Left ventricle myocardium inferior (tissue), 1 donor: ENCODE measurements around the gene RGL4. TPM values are rescaled to one million over a fixed set of nuclear protein-coding genes. Genes with fewer than 3 reads are reported as not detected.
"Not testable (repeated sequence)": the region's sequence is repeated elsewhere in the genome, so short reads cannot be mapped to it uniquely, and the experiment has no call there.

Experiments
- DNase-seq: peaks from one replicate; pipeline ENCODE4 v3.0.0-alpha.2; 2020
- H3K27ac ChIP-seq: fragments of 200-600 bp; replicated peaks from 2 replicates; pipeline ENCODE4 v1.8.0; 2021
- H3K27me3 ChIP-seq: fragments of 200-600 bp; 2 replicates; pipeline ENCODE4 v1.8.0; 2021; ENCODE audit warnings: low read depth
- H3K36me3 ChIP-seq: fragments of 200-600 bp; 2 replicates; pipeline ENCODE4 v1.8.0; 2021
- H3K4me1 ChIP-seq: fragments of 200-600 bp; 2 replicates; pipeline ENCODE4 v1.8.0; 2021
- H3K4me3 ChIP-seq: fragments of 200-600 bp; 2 replicates; pipeline ENCODE4 v1.8.0; 2021; ENCODE audit warnings: mild to moderate bottlenecking, moderate library complexity
- H3K9me3 ChIP-seq: fragments of 200-600 bp; replicated peaks from 2 replicates; pipeline ENCODE4 v1.8.0; 2021
- CTCF ChIP-seq: fragments of 200-600 bp; IDR thresholded peaks from 2 replicates; pipeline ENCODE4 v1.8.0; 2021; ENCODE audit warnings: antibody characterized with exemption, mild to moderate bottlenecking, borderline replicate concordance
- intact Hi-C: fragments of 100-400 bp; cut with micrococcal nuclease; formaldehyde crosslinking; loops from one replicate; pipeline ENCODE4 v1.11.0; 2022
- total RNA-seq: library from RNA; stranded (reverse); fragmentation: NEBNext Ultra II Directional; extraction: Animal tissue kit (Norgen Biotek cat#: 25700); gene quantifications from one replicate; pipeline ENCODE4 v1.2.1, GENCODE V29; 2021
- donor health status: DM: no; HTN: yes; CAD: no; lungs with severe emphysema.

RGL4 gene
- total RNA-seq, 1 donor from 2014 or later, result not detected

GRCh38 chr22:23655891-23656475 lies 34.8 kb upstream of the RGL4 start:
- intact Hi-C loops, result no loop called here
- DNase-seq, result no peak
- H3K27me3 ChIP-seq, result no peaks in the 10 kb centered on the region
- H3K36me3 ChIP-seq, result peaks cover 28% of the 10 kb centered on the region
- no peak overlapping the region for H3K27ac ChIP-seq
- no peak for TF ChIP-seq CTCF
- no peak overlapping the region for H3K4me3 ChIP-seq
- no peaks in the 10 kb centered on the region for H3K4me1 ChIP-seq
- H3K9me3 ChIP-seq, result no peaks in the 10 kb centered on the region

- no peak for DNase-seq
- no peak for TF ChIP-seq CTCF
- Histone ChIP-seq H3K4me3 (no peak overlapping the region), H3K27ac (no peak overlapping the region), H3K27me3 (no peaks in the 10 kb centered on the region), H3K9me3 (no peaks in the 10 kb centered on the region), H3K36me3 (peaks cover 35% of the 10 kb centered on the region), H3K4me1 (no peaks in the 10 kb centered on the region)
- intact Hi-C loops, result no loop called here
Measured at GRCh38 chr22:23657727-23658126, 33.1 kb upstream of the RGL4 start.

- not testable (repeated sequence) for DNase-seq
Measured at GRCh38 chr22:23660381-23660780, 30.4 kb upstream of the RGL4 start.

GRCh38 chr22:23670378-23671295 lies 20.2 kb upstream of the RGL4 start:
- intact Hi-C loops, result no loop called here
- Histone ChIP-seq H3K9me3 (peaks cover 5% of the 10 kb centered on the region), H3K27ac (no peak overlapping the region), H3K36me3 (no peaks in the 10 kb centered on the region), H3K4me1 (peaks cover 3% of the 10 kb centered on the region), H3K4me3 (no peak overlapping the region), H3K27me3 (no peaks in the 10 kb centered on the region)
- no peak for TF ChIP-seq CTCF
- no peak for DNase-seq

More at GRCh38 chr22:23660381-23660780, 30.4 kb upstream of the RGL4 start:
- peaks cover 42% of the 10 kb centered on the region for H3K36me3 ChIP-seq
- H3K27ac ChIP-seq, H3K9me3 ChIP-seq, H3K4me1 ChIP-seq, H3K27me3 ChIP-seq, H3K4me3 ChIP-seq, intact Hi-C loops: not testable (repeated sequence)

- peaks cover 11% of the 10 kb centered on the region for H3K4me1 ChIP-seq
- H3K4me3 ChIP-seq, H3K9me3 ChIP-seq, H3K36me3 ChIP-seq, DNase-seq, H3K27ac ChIP-seq, intact Hi-C loops, H3K27me3 ChIP-seq: not testable (repeated sequence)
Measured at GRCh38 chr22:23671387-23671786, 19.4 kb upstream of the RGL4 start.

GRCh38 chr22:23672307-23673049 lies 18.3 kb upstream of the RGL4 start:
- H3K27ac ChIP-seq, H3K27me3 ChIP-seq, H3K4me3 ChIP-seq, H3K9me3 ChIP-seq, H3K36me3 ChIP-seq, DNase-seq, intact Hi-C loops: not testable (repeated sequence)
- peaks cover 11% of the 10 kb centered on the region for H3K4me1 ChIP-seq
